ENCODE measurements around the gene SYNJ2. TPM values are rescaled to one million over a fixed set of nuclear protein-coding genes. Genes with fewer than 3 reads are reported as not detected.
A peak's percentile ranks its signal among the peaks of the same experiment; 100 is the strongest.

Gene SYNJ2
- total and polyA plus RNA-seq, 2 donors from 2014 or later = 1.7 to 15.8 TPM

GRCh38 chr6:158041370-158041769 is 59.7 kb downstream of the SYNJ2 start:
- no peak for TF ChIP-seq CTCF (IDR thresholded peaks at IDR 0.05; ENCODE audit: borderline replicate concordance, extremely low read depth, insufficient read depth)
- intact Hi-C loops (cut with DNase I) = no loop called here
- no peaks in the 10 kb centered on the region for H3K27me3 ChIP-seq (ENCODE audit: control insufficient read depth, insufficient read depth, low read length)
- DNase-seq = peak in 1 of 5 donors; percentile 12
- H3K9me3 ChIP-seq (ENCODE audit: control insufficient read depth in 2 of 3, insufficient read depth in 1 of 3, low read length in 3 of 3) = no peaks in the 10 kb centered on the region
- no peak overlapping the region for H3K9ac ChIP-seq (ENCODE audit: low read length in 3 of 3)
- FAIRE-seq = no peak
- H3K27ac ChIP-seq (ENCODE audit: low read depth in 2 of 2, low read length in 2 of 2) = no peak overlapping the region
- peaks cover 0 to 14% (median 2%) of the 10 kb centered on the region in 3 donors for H3K4me1 ChIP-seq (ENCODE audit: control insufficient read depth in 2 of 3, insufficient read depth in 2 of 3, low read depth in 1 of 3, low read length in 3 of 3)
- no peaks in the 10 kb centered on the region for H3K36me3 ChIP-seq (ENCODE audit: control insufficient read depth in 2 of 3, insufficient read depth in 3 of 3, low read length in 3 of 3)
- H3K4me3 ChIP-seq (ENCODE audit: low read length in 3 of 3) = no peak overlapping the region

GRCh38 chr6:158041788-158042187 is 60.1 kb downstream of the SYNJ2 start:
- intact Hi-C loops (cut with DNase I) = no loop called here

GRCh38 chr6:158042245-158042798 is 60.7 kb downstream of the SYNJ2 start:
- Histone ChIP-seq H3K27ac (ENCODE audit: low read depth in 2 of 2, low read length in 2 of 2) (peak overlapping the region; percentile 8 to 56), H3K36me3 (ENCODE audit: control insufficient read depth in 2 of 3, insufficient read depth in 3 of 3, low read length in 3 of 3) (no peaks in the 10 kb centered on the region), H3K9me3 (ENCODE audit: control insufficient read depth in 2 of 3, insufficient read depth in 1 of 3, low read length in 3 of 3) (no peaks in the 10 kb centered on the region), H3K4me3 (ENCODE audit: low read length in 3 of 3) (no peak overlapping the region), H3K4me1 (ENCODE audit: control insufficient read depth in 2 of 3, insufficient read depth in 2 of 3, low read depth in 1 of 3, low read length in 3 of 3) (peaks cover 0 to 14% (median 2%) of the 10 kb centered on the region in 3 donors), H3K9ac (ENCODE audit: low read length in 3 of 3) (peak overlapping the region in 1 of 3 donors; percentile 27), H3K27me3 (ENCODE audit: control insufficient read depth, insufficient read depth, low read length) (no peaks in the 10 kb centered on the region)
- FAIRE-seq (no peak), DNase-seq (peak; percentile 55 to 83 (median 65))
- intact Hi-C loops (cut with DNase I) = no loop called here
- no peak for TF ChIP-seq CTCF (IDR thresholded peaks at IDR 0.05; ENCODE audit: borderline replicate concordance, extremely low read depth, insufficient read depth)

More at GRCh38 chr6:158041788-158042187, 60.1 kb downstream of the SYNJ2 start:
- Histone ChIP-seq H3K4me3 (ENCODE audit: low read length in 3 of 3) (no peak overlapping the region), H3K9ac (ENCODE audit: low read length in 3 of 3) (no peak overlapping the region), H3K4me1 (ENCODE audit: control insufficient read depth in 2 of 3, insufficient read depth in 2 of 3, low read depth in 1 of 3, low read length in 3 of 3) (peaks cover 0 to 14% (median 2%) of the 10 kb centered on the region in 3 donors), H3K36me3 (ENCODE audit: control insufficient read depth in 2 of 3, insufficient read depth in 3 of 3, low read length in 3 of 3) (no peaks in the 10 kb centered on the region), H3K27ac (ENCODE audit: low read depth in 2 of 2, low read length in 2 of 2) (no peak overlapping the region), H3K27me3 (ENCODE audit: control insufficient read depth, insufficient read depth, low read length) (no peaks in the 10 kb centered on the region), H3K9me3 (ENCODE audit: control insufficient read depth in 2 of 3, insufficient read depth in 1 of 3, low read length in 3 of 3) (no peaks in the 10 kb centered on the region)
- no peak for TF ChIP-seq CTCF (IDR thresholded peaks at IDR 0.05; ENCODE audit: borderline replicate concordance, extremely low read depth, insufficient read depth)
- FAIRE-seq = no peak
- DNase-seq = peak in 2 of 5 donors; percentile 22 to 34

Measured in kidney (tissue), 14 donors.